Measurements from ENCODE around the gene IQCK.

The IQCK gene

GRCh38 chr16:19848756-19849155 is 130.7 kb downstream of the IQCK start:
- no peak for TF ChIP-seq CTCF (IDR thresholded peaks at IDR 0.05; ENCODE audit: low read depth, low read length)
- Histone ChIP-seq H3K4me1 (no peaks in the 10 kb centered on the region), H3K4me3 (ENCODE audit: low read depth, low read length) (no peak overlapping the region), H3K36me3 (no peaks in the 10 kb centered on the region; the same call in 1 of the 2 replicates), H3K27me3 (no peaks in the 10 kb centered on the region), H3K9me3 (no peaks in the 10 kb centered on the region)
- DNase-seq, result no peak

- H3K9me3 ChIP-seq, result no peaks in the 10 kb centered on the region
These were observed 132.2 kb downstream of the IQCK start for GRCh38 chr16:19850131-19850817.

GRCh38 chr16:19851476-19851875 is 133.4 kb downstream of the IQCK start:
- Histone ChIP-seq H3K9me3 (no peaks in the 10 kb centered on the region), H3K27me3 (no peaks in the 10 kb centered on the region), H3K4me3 (ENCODE audit: low read depth, low read length) (no peak overlapping the region), H3K36me3 (no peaks in the 10 kb centered on the region; the same call in 1 of the 2 replicates), H3K4me1 (no peaks in the 10 kb centered on the region)
- no peak for DNase-seq
- no peak for TF ChIP-seq CTCF (IDR thresholded peaks at IDR 0.05; ENCODE audit: low read depth, low read length)

More at GRCh38 chr16:19850131-19850817, 132.2 kb downstream of the IQCK start:
- no peaks in the 10 kb centered on the region for H3K27me3 ChIP-seq
- no peaks in the 10 kb centered on the region for H3K4me1 ChIP-seq
- H3K36me3 ChIP-seq, result no peaks in the 10 kb centered on the region; the same call in 1 of the 2 replicates
- DNase-seq, result no peak
- no peak overlapping the region for H3K4me3 ChIP-seq (ENCODE audit: low read depth, low read length)
- TF ChIP-seq CTCF (IDR thresholded peaks at IDR 0.05; ENCODE audit: low read depth, low read length), result no peak

- Histone ChIP-seq H3K27me3 (no peaks in the 10 kb centered on the region), H3K4me1 (no peaks in the 10 kb centered on the region), H3K9me3 (no peaks in the 10 kb centered on the region), H3K4me3 (ENCODE audit: low read depth, low read length) (no peak overlapping the region), H3K36me3 (no peaks in the 10 kb centered on the region; the same call in 1 of the 2 replicates)
- no peak for DNase-seq
- no peak for TF ChIP-seq CTCF (IDR thresholded peaks at IDR 0.05; ENCODE audit: low read depth, low read length)
These were observed 135.2 kb downstream of the IQCK start for GRCh38 chr16:19853132-19853741.

- no peak for DNase-seq
- H3K4me1 ChIP-seq, result no peaks in the 10 kb centered on the region
- no peak for TF ChIP-seq CTCF (IDR thresholded peaks at IDR 0.05; ENCODE audit: low read depth, low read length)
These were observed 135.9 kb downstream of the IQCK start for GRCh38 chr16:19853742-19854542.

More at GRCh38 chr16:19853742-19854542, 135.9 kb downstream of the IQCK start:
- Histone ChIP-seq H3K36me3 (no peaks in the 10 kb centered on the region; the same call in 1 of the 2 replicates), H3K4me3 (ENCODE audit: low read depth, low read length) (no peak overlapping the region), H3K9me3 (no peaks in the 10 kb centered on the region), H3K27me3 (no peaks in the 10 kb centered on the region)

Measured in BE2C (cell line).